ENCODE measurements around the gene ZNRF4. TPM values are rescaled to one million over a fixed set of nuclear protein-coding genes. Genes with fewer than 3 reads are reported as not detected.

ZNRF4 gene
- total RNA-seq, 5 donors from 2014 or later (not counting 1 experiment from before 2014, with no cell fraction given), result not detected

DNA sequence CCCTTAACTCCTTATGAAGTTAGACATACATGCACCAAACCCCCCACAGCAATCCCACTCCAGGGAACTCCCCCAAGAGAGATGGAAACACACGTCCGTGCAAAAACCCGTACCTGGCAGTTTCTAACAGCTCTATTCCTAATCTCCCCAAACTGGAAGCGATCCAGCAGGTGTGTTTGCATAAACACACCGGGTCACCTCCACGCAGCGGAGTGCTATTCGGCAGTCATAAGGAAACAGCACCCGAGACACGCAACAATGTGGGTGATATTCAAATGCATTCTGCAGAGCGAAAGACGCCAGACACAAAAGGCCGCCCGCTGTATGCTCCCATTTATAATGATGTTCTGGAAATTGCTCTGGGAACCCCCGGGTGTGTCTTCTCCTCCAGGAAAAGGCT, 6.8 kb upstream of the ZNRF4 start:
- Mint-ChIP-seq H3K27ac (no peak overlapping the region), H3K4me3 (no peak overlapping the region), H3K9me3 (no peaks in the 10 kb centered on the region), H3K4me1 (no peaks in the 10 kb centered on the region), H3K36me3 (no peaks in the 10 kb centered on the region), H3K27me3 (peaks cover 35 to 42% of the 10 kb centered on the region in 2 donors)
- ChIA-PET CTCF (no interaction called here), POLR2A (no interaction called here)
- Histone ChIP-seq H3K4me1 (ENCODE audit: control insufficient read depth in 1 of 2, extremely low read depth in 1 of 2, insufficient read depth in 2 of 2, low read length in 2 of 2) (no peaks in the 10 kb centered on the region), H3K27ac (ENCODE audit: low read length) (no peak overlapping the region), H3K9me3 (no peaks in the 10 kb centered on the region), H3K27me3 (replicated peaks in 1 of 2; ENCODE audit: control insufficient read depth in 2 of 2, extremely low read depth in 1 of 2, insufficient read depth in 2 of 2, low read length in 1 of 2) (peaks cover 2 to 77% of the 10 kb centered on the region in 2 experiments), H3K4me3 (ENCODE audit: control insufficient read depth in 1 of 2, extremely low read depth in 1 of 2, low read length in 1 of 2) (no peak overlapping the region), H3K36me3 (ENCODE audit: control insufficient read depth in 2 of 2, extremely low read depth in 1 of 2, insufficient read depth in 1 of 2, low read length in 1 of 2) (no peaks in the 10 kb centered on the region)
- 61% methylated on average over 10 of the region's 15 CpGs for whole genome bisulfite sequencing (ENCODE audit: insufficient coverage)
- DNase-seq (no peak), ATAC-seq (replicated peaks in 1 of 4) (no peak)

- DNase-seq (no peak), ATAC-seq (replicated peaks in 1 of 4) (no peak)
- Mint-ChIP-seq H3K4me1 (no peaks in the 10 kb centered on the region), H3K9me3 (no peaks in the 10 kb centered on the region), H3K27ac (no peak overlapping the region), H3K27me3 (peaks cover 37 to 41% of the 10 kb centered on the region in 2 donors), H3K4me3 (no peak overlapping the region), H3K36me3 (no peaks in the 10 kb centered on the region)
- no peaks in the 10 kb centered on the region for H3K4me1 ChIP-seq (ENCODE audit: control insufficient read depth in 1 of 2, extremely low read depth in 1 of 2, insufficient read depth in 2 of 2, low read length in 2 of 2)
- peaks cover 2 to 73% of the 10 kb centered on the region in 2 experiments for H3K27me3 ChIP-seq (replicated peaks in 1 of 2; ENCODE audit: control insufficient read depth in 2 of 2, extremely low read depth in 1 of 2, insufficient read depth in 2 of 2, low read length in 1 of 2)
- H3K4me3 ChIP-seq (ENCODE audit: control insufficient read depth in 1 of 2, extremely low read depth in 1 of 2, low read length in 1 of 2), result no peak overlapping the region
- H3K9me3 ChIP-seq, result no peaks in the 10 kb centered on the region
- no peak overlapping the region for H3K27ac ChIP-seq (ENCODE audit: low read length)
- WGBS (ENCODE audit: insufficient coverage), result 43% methylated on average over 6 of the region's 9 CpGs
- CTCF ChIA-PET, result no interaction called here
- POLR2A ChIA-PET, result no interaction called here
- H3K36me3 ChIP-seq (ENCODE audit: control insufficient read depth in 2 of 2, extremely low read depth in 1 of 2, insufficient read depth in 1 of 2, low read length in 1 of 2), result no peaks in the 10 kb centered on the region
Observed at GRCh38 chr19:5450482-5451126, 4.6 kb upstream of the ZNRF4 start.

DNA sequence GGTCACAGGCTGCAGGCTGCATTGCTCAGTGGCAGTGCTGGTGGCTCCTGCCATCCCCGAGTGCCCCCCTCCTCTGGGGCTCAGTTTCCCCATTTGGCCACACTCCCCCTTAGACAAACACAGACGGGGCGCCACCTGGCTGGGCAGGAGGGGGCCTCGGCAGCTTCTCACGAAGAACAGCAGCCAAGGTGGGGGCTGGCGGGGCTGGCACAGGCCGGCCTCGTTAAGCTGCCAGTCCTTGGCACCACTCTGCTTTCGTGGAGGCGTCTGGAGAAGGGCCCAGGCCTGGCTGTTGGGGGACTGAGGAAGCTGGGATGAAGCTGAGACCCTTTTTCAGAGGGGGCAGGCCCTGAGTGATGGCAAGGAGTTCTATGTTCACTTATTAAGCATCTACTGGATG, 3.7 kb upstream of the ZNRF4 start:
- Histone ChIP-seq H3K36me3 (ENCODE audit: control insufficient read depth in 2 of 2, extremely low read depth in 1 of 2, insufficient read depth in 1 of 2, low read length in 1 of 2) (no peaks in the 10 kb centered on the region), H3K4me1 (ENCODE audit: control insufficient read depth in 1 of 2, extremely low read depth in 1 of 2, insufficient read depth in 2 of 2, low read length in 2 of 2) (no peaks in the 10 kb centered on the region), H3K27me3 (replicated peaks in 1 of 2; ENCODE audit: control insufficient read depth in 2 of 2, extremely low read depth in 1 of 2, insufficient read depth in 2 of 2, low read length in 1 of 2) (peaks cover 2 to 67% of the 10 kb centered on the region in 2 experiments), H3K4me3 (ENCODE audit: control insufficient read depth in 1 of 2, extremely low read depth in 1 of 2, low read length in 1 of 2) (no peak overlapping the region), H3K9me3 (no peaks in the 10 kb centered on the region), H3K27ac (ENCODE audit: low read length) (no peak overlapping the region)
- DNase-seq, result no peak
- no peaks in the 10 kb centered on the region for H3K4me1 Mint-ChIP-seq
- H3K27me3 Mint-ChIP-seq, result peaks cover 35 to 36% of the 10 kb centered on the region in 2 donors
- WGBS (ENCODE audit: insufficient coverage), result 83% methylated on average over 8 of the region's 10 CpGs
- ATAC-seq (replicated peaks in 1 of 4), result no peak
- H3K9me3 Mint-ChIP-seq, result no peaks in the 10 kb centered on the region
- ChIA-PET POLR2A (no interaction called here), CTCF (no interaction called here)
- no peaks in the 10 kb centered on the region for H3K36me3 Mint-ChIP-seq
- H3K27ac Mint-ChIP-seq, result no peak overlapping the region
- H3K4me3 Mint-ChIP-seq, result no peak overlapping the region

DNA sequence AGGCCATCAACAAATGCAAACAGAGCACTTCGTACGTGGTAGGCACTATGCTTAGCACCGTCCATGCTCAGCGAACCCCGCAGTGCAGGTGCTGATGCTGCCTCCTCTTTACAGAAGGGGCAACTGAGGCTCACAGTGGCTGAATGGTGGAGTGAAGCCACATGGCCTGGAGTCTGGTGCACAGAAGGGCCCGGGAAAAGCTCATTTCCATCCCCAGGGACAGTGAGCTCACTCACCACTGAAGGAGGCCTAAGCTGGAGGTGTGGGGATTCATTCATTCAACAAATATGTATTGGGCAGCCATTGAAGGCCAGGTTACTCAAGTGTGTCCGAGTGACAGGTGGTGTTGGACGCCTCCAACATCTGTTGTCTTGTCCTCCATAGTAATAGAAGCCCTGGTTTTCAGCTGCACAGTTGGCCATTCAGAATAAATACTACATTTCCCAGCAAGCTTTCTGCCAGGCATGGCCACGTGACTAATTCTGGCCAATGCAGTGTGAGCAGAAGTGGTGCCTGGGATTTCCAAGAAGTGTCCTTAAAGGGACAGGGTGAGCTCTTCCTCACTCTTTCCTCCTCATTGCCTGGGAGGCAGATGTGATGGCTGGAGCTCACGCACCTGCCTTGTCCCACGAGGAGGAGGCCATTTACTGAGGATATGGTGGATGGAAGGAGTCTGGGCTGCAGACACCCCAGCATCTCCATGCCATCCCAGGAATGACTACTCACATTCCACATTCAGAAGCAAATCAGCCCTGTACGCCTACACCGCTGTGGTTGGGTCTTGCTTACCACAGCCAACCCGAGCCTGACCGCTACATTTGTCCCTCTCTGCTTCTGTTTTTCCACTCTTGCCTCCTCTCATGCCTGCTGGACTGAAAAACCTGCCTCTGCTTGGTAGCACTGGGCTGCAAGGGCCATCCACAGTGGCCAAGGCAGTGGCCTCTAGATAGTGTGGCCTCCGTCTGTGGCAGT, 2.3 kb upstream of the ZNRF4 start:
- H3K27ac ChIP-seq (ENCODE audit: low read length), result no peak overlapping the region
- H3K4me1 ChIP-seq (ENCODE audit: control insufficient read depth in 1 of 2, extremely low read depth in 1 of 2, insufficient read depth in 2 of 2, low read length in 2 of 2), result no peaks in the 10 kb centered on the region
- H3K4me3 ChIP-seq (ENCODE audit: control insufficient read depth in 1 of 2, extremely low read depth in 1 of 2, low read length in 1 of 2), result no peak overlapping the region
- H3K27me3 Mint-ChIP-seq, result peaks cover 26 to 33% of the 10 kb centered on the region in 2 donors
- H3K9me3 ChIP-seq, result no peaks in the 10 kb centered on the region
- H3K27ac Mint-ChIP-seq, result no peak overlapping the region
- H3K27me3 ChIP-seq (replicated peaks in 1 of 2; ENCODE audit: control insufficient read depth in 2 of 2, extremely low read depth in 1 of 2, insufficient read depth in 2 of 2, low read length in 1 of 2), result peaks cover 2 to 53% of the 10 kb centered on the region in 2 experiments
- CTCF ChIA-PET, result no interaction called here
- 84% methylated on average over 10 of the region's 16 CpGs for WGBS (ENCODE audit: insufficient coverage)
- POLR2A ChIA-PET, result no interaction called here
- no peaks in the 10 kb centered on the region for H3K36me3 Mint-ChIP-seq
- no peaks in the 10 kb centered on the region for H3K9me3 Mint-ChIP-seq
- DNase-seq (no peak), ATAC-seq (replicated peaks in 1 of 4) (no peak)
- H3K4me3 Mint-ChIP-seq, result no peak overlapping the region
- H3K36me3 ChIP-seq (ENCODE audit: control insufficient read depth in 2 of 2, extremely low read depth in 1 of 2, insufficient read depth in 1 of 2, low read length in 1 of 2), result no peaks in the 10 kb centered on the region
- no peaks in the 10 kb centered on the region for H3K4me1 Mint-ChIP-seq

GRCh38 chr19:5454743-5455142, 474 bp upstream of the ZNRF4 start:
- 69% methylated on average over 3 of the region's 5 CpGs for WGBS (ENCODE audit: insufficient coverage)
- CTCF ChIA-PET, result no interaction called here
- H3K36me3 ChIP-seq (ENCODE audit: control insufficient read depth in 2 of 2, extremely low read depth in 1 of 2, insufficient read depth in 1 of 2, low read length in 1 of 2), result no peaks in the 10 kb centered on the region

DNA sequence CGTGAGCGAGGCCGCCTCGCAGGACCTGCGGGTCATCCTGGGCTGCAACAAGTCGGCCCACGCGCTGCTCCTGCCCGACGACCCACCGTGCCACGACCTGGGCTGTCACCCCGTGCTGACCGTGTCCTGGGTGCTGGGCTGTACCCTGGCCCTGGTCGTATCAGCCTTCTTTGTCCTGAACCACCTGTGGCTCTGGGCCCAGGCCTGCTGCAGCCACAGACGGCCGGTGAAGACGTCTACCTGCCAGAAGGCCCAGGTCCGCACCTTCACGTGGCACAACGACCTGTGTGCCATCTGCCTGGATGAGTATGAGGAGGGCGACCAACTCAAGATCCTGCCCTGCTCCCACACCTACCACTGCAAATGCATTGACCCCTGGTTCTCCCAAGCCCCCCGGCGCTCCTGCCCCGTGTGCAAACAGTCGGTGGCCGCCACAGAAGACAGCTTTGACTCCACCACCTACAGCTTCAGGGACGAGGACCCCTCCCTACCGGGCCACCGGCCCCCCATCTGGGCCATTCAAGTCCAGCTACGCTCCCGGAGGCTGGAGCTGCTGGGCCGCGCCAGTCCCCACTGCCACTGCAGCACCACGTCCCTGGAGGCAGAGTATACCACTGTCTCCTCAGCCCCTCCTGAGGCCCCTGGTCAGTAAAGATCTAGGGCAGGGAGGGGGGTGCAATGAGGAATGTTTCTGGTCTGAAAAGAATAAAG, 1.1 kb downstream of the ZNRF4 start:
- peaks cover 0 to 1% (median 0%) of the 10 kb centered on the region in 3 donors for H3K9me3 Mint-ChIP-seq

More at GRCh38 chr19:5454743-5455142, 474 bp upstream of the ZNRF4 start:
- peaks cover 2 to 41% of the 10 kb centered on the region in 2 experiments for H3K27me3 ChIP-seq (replicated peaks in 1 of 2; ENCODE audit: control insufficient read depth in 2 of 2, extremely low read depth in 1 of 2, insufficient read depth in 2 of 2, low read length in 1 of 2)
- H3K27ac ChIP-seq (ENCODE audit: low read length), result no peak overlapping the region
- H3K4me1 Mint-ChIP-seq, result no peaks in the 10 kb centered on the region
- peaks cover 16 to 23% of the 10 kb centered on the region in 2 donors for H3K27me3 Mint-ChIP-seq
- no peaks in the 10 kb centered on the region for H3K9me3 ChIP-seq
- H3K27ac Mint-ChIP-seq, result no peak overlapping the region
- DNase-seq, result no peak
- H3K4me3 Mint-ChIP-seq, result no peak overlapping the region
- ATAC-seq (replicated peaks in 1 of 4), result no peak
- H3K4me3 ChIP-seq (ENCODE audit: control insufficient read depth in 1 of 2, extremely low read depth in 1 of 2, low read length in 1 of 2), result no peak overlapping the region
- H3K4me1 ChIP-seq (ENCODE audit: control insufficient read depth in 1 of 2, extremely low read depth in 1 of 2, insufficient read depth in 2 of 2, low read length in 2 of 2), result no peaks in the 10 kb centered on the region
- H3K36me3 Mint-ChIP-seq, result no peaks in the 10 kb centered on the region
- no peaks in the 10 kb centered on the region for H3K9me3 Mint-ChIP-seq
- POLR2A ChIA-PET, result no interaction called here

More for the DNA sequence above, 1.1 kb downstream of the ZNRF4 start:
- Mint-ChIP-seq H3K4me3 (no peak overlapping the region), H3K27me3 (peaks cover 4 to 10% of the 10 kb centered on the region in 2 donors), H3K36me3 (no peaks in the 10 kb centered on the region), H3K27ac (no peak overlapping the region), H3K4me1 (no peaks in the 10 kb centered on the region)
- ChIA-PET POLR2A (no interaction called here), CTCF (no interaction called here)
- H3K36me3 ChIP-seq (ENCODE audit: control insufficient read depth in 2 of 2, extremely low read depth in 1 of 2, insufficient read depth in 1 of 2, low read length in 1 of 2), result no peaks in the 10 kb centered on the region
- peaks cover 4 to 27% of the 10 kb centered on the region in 2 experiments for H3K27me3 ChIP-seq (replicated peaks in 1 of 2; ENCODE audit: control insufficient read depth in 2 of 2, extremely low read depth in 1 of 2, insufficient read depth in 2 of 2, low read length in 1 of 2)
- DNase-seq, result no peak
- no peak overlapping the region for H3K27ac ChIP-seq (ENCODE audit: low read length)
- no peaks in the 10 kb centered on the region for H3K4me1 ChIP-seq (ENCODE audit: control insufficient read depth in 1 of 2, extremely low read depth in 1 of 2, insufficient read depth in 2 of 2, low read length in 2 of 2)
- no peak overlapping the region for H3K4me3 ChIP-seq (ENCODE audit: control insufficient read depth in 1 of 2, extremely low read depth in 1 of 2, low read length in 1 of 2)
- no peak for ATAC-seq (replicated peaks in 1 of 4)
- H3K9me3 ChIP-seq, result no peaks in the 10 kb centered on the region
- 89% methylated on average over 29 of the region's 35 CpGs for WGBS (ENCODE audit: insufficient coverage)
